Right cardiac atrium (tissue), 5 donors: ENCODE measurements around the gene IGFBP2. TPM values are rescaled to one million over a fixed set of nuclear protein-coding genes. Genes with fewer than 3 reads are reported as not detected.

ENCODE experiments used
- polyA plus RNA-seq: library from polyadenylated mRNA; stranded (reverse); fragments of 200-250 nt; gene quantifications from one replicate; pipeline ENCODE4 v1.2.3, GENCODE V29; 2013
- total RNA-seq, 4 donors: library from RNA; stranded (reverse); fragmentation: NEBNext Ultra II Directional; extraction: Animal tissue kit (Norgen Biotek cat#: 25700); gene quantifications; one replicate each; pipeline ENCODE4 v1.2.1, GENCODE V29; 2021
- donor health status: healthy with polysubstance abuse.
- donor health status: DM: no; HTN: yes; CAD: no.
- donor health status: DM: no; HTN: no; CAD: no.
- donor health status: DM: no; HTN: yes; CAD: no; lungs with severe emphysema.
- donor health status: DM: yes; HTN: yes; CAD: no.

The IGFBP2 gene
- total and polyA plus RNA-seq, 5 donors = 62.6 to 168 (median 105) TPM

Other genes with a start within 250 kb of the IGFBP2 start
- 10 to 100 TPM in 3 of 4 donors, 1 to 10 TPM in 1; 9.3 to 16.1 (median 14.5) TPM for gene SMARCAL1, start 220.9 kb upstream of the IGFBP2 start, total RNA-seq
- 10.2 TPM for gene SMARCAL1, start 220.9 kb upstream of the IGFBP2 start, polyA plus RNA-seq
- gene RPL37A, start 134.6 kb upstream of the IGFBP2 start, total RNA-seq = 1,000 to 10,000 TPM; 1,836 to 2,258 (median 1,899) TPM
- 3,516 TPM for gene RPL37A, start 134.6 kb upstream of the IGFBP2 start, polyA plus RNA-seq
- 100 to 1,000 TPM; 170 to 409 (median 309) TPM for gene IGFBP5, start 62.1 kb downstream of the IGFBP2 start, total RNA-seq
- 162 TPM for gene IGFBP5, start 62.1 kb downstream of the IGFBP2 start, polyA plus RNA-seq
- not detected for gene TNP1, start 226.6 kb downstream of the IGFBP2 start, total RNA-seq
- gene TNP1, start 226.6 kb downstream of the IGFBP2 start, polyA plus RNA-seq = not detected